ENCODE measurements around the gene PCK2.

The PCK2 gene

GRCh38 chr14:24071836-24072430 is 22.2 kb upstream of the PCK2 start:
- DNase-seq (ENCODE audit: low spot score), result no peak
- in situ Hi-C loops (cut with MboI; ENCODE audit: low pct_unique_long_range_greater_than_20kb, low sequenced_read_pairs, unreplicated experiment), result no loop called here

GRCh38 chr14:24072436-24072835 is 21.7 kb upstream of the PCK2 start:
- in situ Hi-C loops (cut with MboI; ENCODE audit: low pct_unique_long_range_greater_than_20kb, low sequenced_read_pairs, unreplicated experiment), result no loop called here
- no peak for TF ChIP-seq CTCF (IDR thresholded peaks at IDR 0.05; ENCODE audit: extremely low read depth, insufficient read depth, missing control alignments)
- DNase-seq (ENCODE audit: low spot score), result no peak

More at GRCh38 chr14:24071836-24072430, 22.2 kb upstream of the PCK2 start:
- no peak for TF ChIP-seq CTCF (IDR thresholded peaks at IDR 0.05; ENCODE audit: extremely low read depth, insufficient read depth, missing control alignments)

- TF ChIP-seq CTCF (IDR thresholded peaks at IDR 0.05; ENCODE audit: extremely low read depth, insufficient read depth, missing control alignments), result no peak
- DNase-seq (ENCODE audit: low spot score), result no peak
- in situ Hi-C loops (cut with MboI; ENCODE audit: low pct_unique_long_range_greater_than_20kb, low sequenced_read_pairs, unreplicated experiment), result no loop called here
Measured at GRCh38 chr14:24072881-24073877, 20.9 kb upstream of the PCK2 start.

- DNase-seq (ENCODE audit: low spot score), result no peak
- TF ChIP-seq CTCF (IDR thresholded peaks at IDR 0.05; ENCODE audit: extremely low read depth, insufficient read depth, missing control alignments), result no peak
- in situ Hi-C loops (cut with MboI; ENCODE audit: low pct_unique_long_range_greater_than_20kb, low sequenced_read_pairs, unreplicated experiment), result loop anchor here (25.0 kb wide), 1 partner anchor 88 kb away; the partner anchor contains the start of gene DHRS4L2
Measured at GRCh38 chr14:24074625-24075484, 19.3 kb upstream of the PCK2 start.

GRCh38 chr14:24075485-24076301 is 18.4 kb upstream of the PCK2 start:
- in situ Hi-C loops (cut with MboI; ENCODE audit: low pct_unique_long_range_greater_than_20kb, low sequenced_read_pairs, unreplicated experiment), result loop anchor here (25.0 kb wide), 1 partner anchor 88 kb away; the partner anchor contains the start of gene DHRS4L2

More at GRCh38 chr14:24075485-24076301, 18.4 kb upstream of the PCK2 start:
- peak; percentile 66 for DNase-seq (ENCODE audit: low spot score)
- TF ChIP-seq CTCF (IDR thresholded peaks at IDR 0.05; ENCODE audit: extremely low read depth, insufficient read depth, missing control alignments), result no peak
